ENCODE results near the gene PRMT3. TPM values are rescaled to one million over a fixed set of nuclear protein-coding genes. Genes with fewer than 3 reads are reported as not detected.

PRMT3 gene
- polyA plus RNA-seq, 3 donors = 4.5 to 8.4 (median 6.1) TPM

DNA sequence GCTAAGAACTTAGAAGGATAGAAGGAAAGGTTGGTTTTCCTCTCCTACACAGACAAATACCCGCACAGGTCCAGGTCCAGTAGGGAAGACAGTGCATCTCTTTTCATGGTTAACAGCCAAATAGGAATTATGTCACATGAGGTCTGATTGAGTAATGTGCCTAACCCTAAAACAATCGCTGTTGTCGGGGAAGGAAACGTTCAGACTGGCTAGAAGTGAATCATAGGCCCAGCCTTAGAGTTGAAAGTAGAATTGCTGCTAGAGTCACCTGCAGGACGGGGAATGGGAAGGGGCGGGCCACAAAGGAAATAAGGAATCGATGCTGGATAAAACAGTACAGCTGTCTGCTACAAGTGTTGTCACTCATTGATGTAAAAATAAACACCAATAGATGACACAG lies 36.4 kb upstream of the PRMT3 start:
- H3K9me3 ChIP-seq (replicated peaks in 1 of 2; ENCODE audit: control insufficient read depth in 1 of 2, insufficient read depth in 1 of 2, low read length in 2 of 2) = no peaks in the 10 kb centered on the region
- no peak overlapping the region for H3K4me3 ChIP-seq (replicated peaks in 1 of 3; ENCODE audit: low read depth in 2 of 3, low read length in 3 of 3)
- TF ChIP-seq, protein P1, sequence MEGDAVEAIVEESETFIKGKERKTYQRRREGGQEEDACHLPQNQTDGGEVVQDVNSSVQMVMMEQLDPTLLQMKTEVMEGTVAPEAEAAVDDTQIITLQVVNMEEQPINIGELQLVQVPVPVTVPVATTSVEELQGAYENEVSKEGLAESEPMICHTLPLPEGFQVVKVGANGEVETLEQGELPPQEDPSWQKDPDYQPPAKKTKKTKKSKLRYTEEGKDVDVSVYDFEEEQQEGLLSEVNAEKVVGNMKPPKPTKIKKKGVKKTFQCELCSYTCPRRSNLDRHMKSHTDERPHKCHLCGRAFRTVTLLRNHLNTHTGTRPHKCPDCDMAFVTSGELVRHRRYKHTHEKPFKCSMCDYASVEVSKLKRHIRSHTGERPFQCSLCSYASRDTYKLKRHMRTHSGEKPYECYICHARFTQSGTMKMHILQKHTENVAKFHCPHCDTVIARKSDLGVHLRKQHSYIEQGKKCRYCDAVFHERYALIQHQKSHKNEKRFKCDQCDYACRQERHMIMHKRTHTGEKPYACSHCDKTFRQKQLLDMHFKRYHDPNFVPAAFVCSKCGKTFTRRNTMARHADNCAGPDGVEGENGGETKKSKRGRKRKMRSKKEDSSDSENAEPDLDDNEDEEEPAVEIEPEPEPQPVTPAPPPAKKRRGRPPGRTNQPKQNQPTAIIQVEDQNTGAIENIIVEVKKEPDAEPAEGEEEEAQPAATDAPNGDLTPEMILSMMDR (IDR thresholded peaks at IDR 0.05) = no peak
- H3K4me2 ChIP-seq (replicated peaks; ENCODE audit: extremely low read depth, low read length, poor library complexity, severe bottlenecking) = no peak overlapping the region
- intact Hi-C loops (cut with micrococcal nuclease) = no loop called here
- no peak overlapping the region for H3K27ac Mint-ChIP-seq
- no peaks in the 10 kb centered on the region for H3K9me3 Mint-ChIP-seq
- peaks cover 0 to 2% of the 10 kb centered on the region in 2 donors for H3K27me3 ChIP-seq (ENCODE audit: control insufficient read depth in 2 of 2, insufficient read depth in 2 of 2, low read length in 2 of 2)
- WGBS (ENCODE audit: insufficient coverage) = 0% methylated on average over 3 of the region's 7 CpGs
- H3K4me1 ChIP-seq (ENCODE audit: control insufficient read depth in 1 of 2, insufficient read depth in 2 of 2, low read length in 2 of 2) = no peaks in the 10 kb centered on the region
- peaks cover 9 to 16% (median 9%) of the 10 kb centered on the region in 3 donors for H3K27me3 Mint-ChIP-seq (ENCODE audit: low read depth in 3 of 3)
- no peaks in the 10 kb centered on the region for H3K79me2 ChIP-seq (ENCODE audit: insufficient read depth, low read length)
- no peak overlapping the region for H3K9ac ChIP-seq (ENCODE audit: insufficient read depth, low read length, poor library complexity, severe bottlenecking)
- no peak overlapping the region for H2AFZ ChIP-seq (ENCODE audit: insufficient read depth, low read depth, low read length, poor library complexity, severe bottlenecking)
- H4K20me1 ChIP-seq (ENCODE audit: insufficient read depth, low read length) = no peaks in the 10 kb centered on the region
- H3K4me1 Mint-ChIP-seq = peaks cover 2% of the 10 kb centered on the region
- no peak overlapping the region for H3K27ac ChIP-seq (ENCODE audit: low read depth in 1 of 2, low read length in 2 of 2)
- H3K36me3 ChIP-seq (replicated peaks in 1 of 2; ENCODE audit: control insufficient read depth in 1 of 2, insufficient read depth in 2 of 2, low read length in 2 of 2) = no peaks in the 10 kb centered on the region
- no peaks in the 10 kb centered on the region for H3K36me3 Mint-ChIP-seq
- H3K4me3 Mint-ChIP-seq = no peak overlapping the region
- DNase-seq = peak in 1 of 3 donors; percentile 19

DNA sequence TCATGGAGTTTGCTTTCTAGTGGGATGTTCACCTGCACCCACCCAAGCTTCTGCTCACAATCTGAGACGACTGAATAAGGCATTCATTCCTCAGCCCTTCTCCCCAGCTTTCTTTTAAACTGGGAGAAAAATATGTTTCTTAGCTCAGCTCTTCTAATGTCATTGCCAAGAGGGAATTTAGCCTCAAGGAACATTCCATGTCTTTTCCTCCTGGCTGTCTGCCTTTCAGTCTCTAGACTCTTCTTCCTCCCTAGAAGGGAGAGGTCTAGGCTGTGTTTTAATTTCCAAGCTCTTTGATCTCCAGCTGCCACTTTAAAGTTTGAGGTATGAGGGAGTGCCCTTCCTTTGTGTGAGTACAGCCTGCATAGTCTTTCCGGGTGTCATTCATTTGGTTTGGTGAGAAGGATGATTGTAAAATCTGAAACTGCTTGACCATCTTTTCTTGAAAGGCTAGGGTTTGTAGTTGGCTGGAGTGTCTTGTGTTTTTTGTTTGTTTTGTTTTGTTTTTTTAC lies 35.7 kb upstream of the PRMT3 start:
- no peak overlapping the region for H3K27ac ChIP-seq (ENCODE audit: low read depth in 1 of 2, low read length in 2 of 2)
- H3K79me2 ChIP-seq (ENCODE audit: insufficient read depth, low read length) = no peaks in the 10 kb centered on the region
- Mint-ChIP-seq H3K27ac (no peak overlapping the region), H3K4me1 (peaks cover 2% of the 10 kb centered on the region), H3K36me3 (no peaks in the 10 kb centered on the region), H3K27me3 (ENCODE audit: low read depth in 3 of 3) (peaks cover 7 to 19% (median 12%) of the 10 kb centered on the region in 3 donors), H3K9me3 (no peaks in the 10 kb centered on the region), H3K4me3 (no peak overlapping the region)
- no peaks in the 10 kb centered on the region for H3K36me3 ChIP-seq (replicated peaks in 1 of 2; ENCODE audit: control insufficient read depth in 1 of 2, insufficient read depth in 2 of 2, low read length in 2 of 2)
- H2AFZ ChIP-seq (ENCODE audit: insufficient read depth, low read depth, low read length, poor library complexity, severe bottlenecking) = no peak overlapping the region
- TF ChIP-seq, protein P1 (IDR thresholded peaks at IDR 0.05) = no peak
- no peak overlapping the region for H3K9ac ChIP-seq (ENCODE audit: insufficient read depth, low read length, poor library complexity, severe bottlenecking)
- H4K20me1 ChIP-seq (ENCODE audit: insufficient read depth, low read length) = no peaks in the 10 kb centered on the region
- intact Hi-C loops (cut with micrococcal nuclease) = no loop called here
- WGBS (ENCODE audit: insufficient coverage) = 100% methylated on average over 1 of the region's 2 CpGs
- H3K4me3 ChIP-seq (replicated peaks in 1 of 3; ENCODE audit: low read depth in 2 of 3, low read length in 3 of 3) = no peak overlapping the region
- H3K4me1 ChIP-seq (ENCODE audit: control insufficient read depth in 1 of 2, insufficient read depth in 2 of 2, low read length in 2 of 2) = no peaks in the 10 kb centered on the region
- no peaks in the 10 kb centered on the region for H3K9me3 ChIP-seq (replicated peaks in 1 of 2; ENCODE audit: control insufficient read depth in 1 of 2, insufficient read depth in 1 of 2, low read length in 2 of 2)
- H3K4me2 ChIP-seq (replicated peaks; ENCODE audit: extremely low read depth, low read length, poor library complexity, severe bottlenecking) = no peak overlapping the region
- peaks cover 0 to 2% of the 10 kb centered on the region in 2 donors for H3K27me3 ChIP-seq (ENCODE audit: control insufficient read depth in 2 of 2, insufficient read depth in 2 of 2, low read length in 2 of 2)
- no peak for DNase-seq
